Measurements from ENCODE around the gene GOLPH3. TPM values are rescaled to one million over a fixed set of nuclear protein-coding genes. Genes with fewer than 3 reads are reported as not detected.

GOLPH3 gene
- total RNA-seq, 1 donor from 2014 or later, result 69.1 TPM

DNA sequence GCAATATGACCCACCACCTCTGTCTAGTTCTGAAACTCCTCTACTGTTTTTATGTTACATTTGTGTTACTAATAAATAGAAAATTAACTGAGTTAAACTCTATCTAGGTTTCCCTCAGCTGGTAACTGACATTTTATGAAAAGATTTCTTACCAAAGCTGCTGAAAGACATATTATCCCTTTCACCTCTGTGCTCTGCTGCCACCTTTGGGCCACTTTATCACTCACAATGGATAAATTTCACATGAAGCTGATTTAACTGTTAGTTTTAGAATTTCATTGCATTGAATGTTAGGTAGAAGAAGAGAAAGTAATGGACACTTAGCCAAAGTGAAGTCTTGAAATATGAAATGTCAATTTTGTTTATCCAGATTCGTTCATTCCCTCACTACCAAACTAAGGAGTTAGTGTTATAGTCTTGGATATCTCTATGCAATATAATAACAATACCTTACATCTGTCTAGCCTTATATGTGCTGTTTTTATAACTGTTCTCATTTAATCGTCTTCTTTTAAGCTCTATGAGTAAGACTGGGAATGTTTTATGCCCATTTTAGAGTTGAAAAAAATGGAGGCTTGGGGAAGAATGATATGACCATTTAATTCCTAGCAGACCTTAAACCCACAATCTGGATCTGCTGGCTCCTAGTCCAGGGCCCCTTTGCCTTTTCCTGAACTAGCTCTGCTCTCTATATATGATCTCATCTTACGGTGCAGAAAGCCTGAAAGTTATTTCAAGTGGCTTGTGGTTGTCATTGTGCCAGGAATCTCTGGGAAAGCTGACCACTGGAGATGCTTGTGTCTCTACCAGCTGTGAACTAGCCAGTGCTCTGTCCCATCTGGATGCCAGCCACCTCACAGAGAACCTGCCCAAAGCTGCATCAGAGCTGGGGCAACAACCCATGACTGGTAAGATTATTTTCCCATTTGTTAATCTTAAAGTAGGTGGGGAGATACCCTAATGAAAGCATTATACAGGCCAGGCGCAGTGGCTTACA lies 97.1 kb downstream of the GOLPH3 start:
- DNase-seq (ENCODE audit: extremely low read depth, low read depth, low spot score), result no peak

Other genes starting within 250 kb of the GOLPH3 start
- gene MTMR12, start 138.6 kb upstream of the GOLPH3 start, total RNA-seq, result 33.9 and 46.1 TPM in 2 replicates

Data from glomerular endothelial cell (primary cell).